Neural cell (in vitro differentiated cells): ENCODE data around the gene STK24.

Source experiments
- EP300 ChIP-seq: fragments of 450-650 bp; conservative IDR thresholded peaks from 2 replicates; pipeline ENCODE4 v1.6.1; 2014; ENCODE audit warnings: antibody characterized with exemption, mild to moderate bottlenecking, moderate library complexity; ENCODE audit not compliant: poor library complexity, severe bottlenecking
- EZH2 ChIP-seq: fragments of 200-600, 300-800 bp; shearing (Covaris generic), sonication (generic); IDR thresholded peaks from 2 replicates; pipeline ENCODE4 v1.6.1; 2014; ENCODE audit warnings: antibody characterized with exemption, low read length, borderline replicate concordance, mild to moderate bottlenecking; ENCODE audit not compliant: insufficient read depth, poor library complexity, severe bottlenecking
- MXI1 ChIP-seq: fragments of 450-650 bp; conservative IDR thresholded peaks from 2 replicates; pipeline ENCODE4 v1.6.1; 2014; ENCODE audit warnings: antibody characterized with exemption, mild to moderate bottlenecking; ENCODE audit not compliant: poor library complexity, severe bottlenecking
- POLR2AphosphoS5 ChIP-seq: IDR thresholded peaks from 2 replicates; pipeline ENCODE4 v1.6.1; 2012
- RAD21 ChIP-seq: fragments of 450-650 bp; conservative IDR thresholded peaks from 2 replicates; pipeline ENCODE4 v1.6.1; 2014; ENCODE audit warnings: antibody characterized with exemption, mild to moderate bottlenecking, moderate library complexity
- SMC3 ChIP-seq: fragments of 450-650 bp; conservative IDR thresholded peaks from 2 replicates; pipeline ENCODE4 v1.6.1; 2014; ENCODE audit warnings: antibody characterized with exemption, mild to moderate bottlenecking, moderate library complexity; ENCODE audit not compliant: poor library complexity
- TAF1 ChIP-seq: IDR thresholded peaks from 2 replicates; pipeline ENCODE4 v1.6.1; 2012; ENCODE audit warnings: low read depth
- TF ChIP-seq, protein P1 (sequence below): IDR thresholded peaks from 2 replicates; pipeline ENCODE4 v1.6.1; 2012; ENCODE audit warnings: borderline replicate concordance
- TF ChIP-seq, protein P2 (sequence below): fragments of 450-650 bp; IDR thresholded peaks from 2 replicates; pipeline ENCODE4 v1.5.1; 2014; ENCODE audit warnings: antibody characterized with exemption, mild to moderate bottlenecking, moderate library complexity; ENCODE audit not compliant: poor library complexity, severe bottlenecking

DNA sequence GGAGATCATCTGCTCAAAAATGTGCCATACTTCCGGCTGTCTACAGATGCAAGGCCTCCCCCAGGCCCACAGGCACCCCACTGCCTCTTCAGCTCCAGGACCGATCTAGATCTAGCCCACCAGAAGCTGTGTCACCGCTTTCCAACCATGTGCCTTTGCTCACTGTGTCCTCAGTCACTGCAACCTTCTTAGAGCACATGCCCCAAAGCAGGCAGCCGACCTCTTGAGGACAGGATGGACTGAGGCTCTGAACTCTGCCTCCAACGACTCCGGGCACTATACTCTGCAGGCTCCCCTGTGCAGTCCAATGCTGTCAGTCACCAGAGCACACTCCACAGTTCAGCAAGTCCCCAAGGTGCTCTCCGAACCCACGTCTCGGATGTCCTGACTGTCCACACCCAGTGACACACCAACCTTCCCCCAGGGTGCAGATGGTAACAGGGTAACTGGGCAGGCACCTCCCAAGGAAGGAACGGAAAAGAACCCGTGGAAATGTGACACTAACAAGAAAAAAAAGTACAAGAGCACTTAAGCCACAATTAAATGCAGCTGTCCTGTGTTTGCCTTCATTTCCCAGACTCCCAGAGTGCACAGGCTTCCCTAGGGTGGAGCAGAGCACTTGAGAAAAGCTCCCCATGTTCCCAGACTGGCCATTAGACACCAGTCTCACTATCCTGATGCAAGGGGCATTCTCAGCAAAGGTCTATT is 4.8 kb downstream of the STK24 start:
- TF ChIP-seq EZH2: no peak
- no peak for TF ChIP-seq POLR2AphosphoS5
- no peak for TF ChIP-seq SMC3
- TF ChIP-seq, protein P1, sequence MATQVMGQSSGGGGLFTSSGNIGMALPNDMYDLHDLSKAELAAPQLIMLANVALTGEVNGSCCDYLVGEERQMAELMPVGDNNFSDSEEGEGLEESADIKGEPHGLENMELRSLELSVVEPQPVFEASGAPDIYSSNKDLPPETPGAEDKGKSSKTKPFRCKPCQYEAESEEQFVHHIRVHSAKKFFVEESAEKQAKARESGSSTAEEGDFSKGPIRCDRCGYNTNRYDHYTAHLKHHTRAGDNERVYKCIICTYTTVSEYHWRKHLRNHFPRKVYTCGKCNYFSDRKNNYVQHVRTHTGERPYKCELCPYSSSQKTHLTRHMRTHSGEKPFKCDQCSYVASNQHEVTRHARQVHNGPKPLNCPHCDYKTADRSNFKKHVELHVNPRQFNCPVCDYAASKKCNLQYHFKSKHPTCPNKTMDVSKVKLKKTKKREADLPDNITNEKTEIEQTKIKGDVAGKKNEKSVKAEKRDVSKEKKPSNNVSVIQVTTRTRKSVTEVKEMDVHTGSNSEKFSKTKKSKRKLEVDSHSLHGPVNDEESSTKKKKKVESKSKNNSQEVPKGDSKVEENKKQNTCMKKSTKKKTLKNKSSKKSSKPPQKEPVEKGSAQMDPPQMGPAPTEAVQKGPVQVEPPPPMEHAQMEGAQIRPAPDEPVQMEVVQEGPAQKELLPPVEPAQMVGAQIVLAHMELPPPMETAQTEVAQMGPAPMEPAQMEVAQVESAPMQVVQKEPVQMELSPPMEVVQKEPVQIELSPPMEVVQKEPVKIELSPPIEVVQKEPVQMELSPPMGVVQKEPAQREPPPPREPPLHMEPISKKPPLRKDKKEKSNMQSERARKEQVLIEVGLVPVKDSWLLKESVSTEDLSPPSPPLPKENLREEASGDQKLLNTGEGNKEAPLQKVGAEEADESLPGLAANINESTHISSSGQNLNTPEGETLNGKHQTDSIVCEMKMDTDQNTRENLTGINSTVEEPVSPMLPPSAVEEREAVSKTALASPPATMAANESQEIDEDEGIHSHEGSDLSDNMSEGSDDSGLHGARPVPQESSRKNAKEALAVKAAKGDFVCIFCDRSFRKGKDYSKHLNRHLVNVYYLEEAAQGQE: no peak
- TF ChIP-seq, protein P2, sequence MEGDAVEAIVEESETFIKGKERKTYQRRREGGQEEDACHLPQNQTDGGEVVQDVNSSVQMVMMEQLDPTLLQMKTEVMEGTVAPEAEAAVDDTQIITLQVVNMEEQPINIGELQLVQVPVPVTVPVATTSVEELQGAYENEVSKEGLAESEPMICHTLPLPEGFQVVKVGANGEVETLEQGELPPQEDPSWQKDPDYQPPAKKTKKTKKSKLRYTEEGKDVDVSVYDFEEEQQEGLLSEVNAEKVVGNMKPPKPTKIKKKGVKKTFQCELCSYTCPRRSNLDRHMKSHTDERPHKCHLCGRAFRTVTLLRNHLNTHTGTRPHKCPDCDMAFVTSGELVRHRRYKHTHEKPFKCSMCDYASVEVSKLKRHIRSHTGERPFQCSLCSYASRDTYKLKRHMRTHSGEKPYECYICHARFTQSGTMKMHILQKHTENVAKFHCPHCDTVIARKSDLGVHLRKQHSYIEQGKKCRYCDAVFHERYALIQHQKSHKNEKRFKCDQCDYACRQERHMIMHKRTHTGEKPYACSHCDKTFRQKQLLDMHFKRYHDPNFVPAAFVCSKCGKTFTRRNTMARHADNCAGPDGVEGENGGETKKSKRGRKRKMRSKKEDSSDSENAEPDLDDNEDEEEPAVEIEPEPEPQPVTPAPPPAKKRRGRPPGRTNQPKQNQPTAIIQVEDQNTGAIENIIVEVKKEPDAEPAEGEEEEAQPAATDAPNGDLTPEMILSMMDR: no peak
- TF ChIP-seq RAD21: no peak
- no peak for TF ChIP-seq EP300
- no peak for TF ChIP-seq TAF1
- no peak for TF ChIP-seq MXI1
